GM18505 (cell line): ENCODE results near the gene GPN2.

Experiments used
- ATAC-seq: cut with Tn5 transposase; IDR thresholded peaks from one replicate; pipeline ENCODE4 v1.9.1; 2021; ENCODE audit not compliant: unreplicated experiment
- POLR2A ChIP-seq: IDR thresholded peaks from 4 replicates; pipeline ENCODE4 v1.6.1; 2011; ENCODE audit warnings: borderline replicate concordance; ENCODE audit not compliant: insufficient read depth, insufficient read length; ENCODE audit errors: extremely low read depth

GPN2 gene

GRCh38 chr1:26911399-26912146 is 21.5 kb upstream of the GPN2 start:
- ATAC-seq = no peak
- TF ChIP-seq POLR2A = no peak

- no peak for ATAC-seq
- no peak for TF ChIP-seq POLR2A
Measured at GRCh38 chr1:26910343-26911160, 20.5 kb upstream of the GPN2 start.

GRCh38 chr1:26909951-26910342 is 19.9 kb upstream of the GPN2 start:
- ATAC-seq = no peak
- no peak for TF ChIP-seq POLR2A

GRCh38 chr1:26907071-26907917 is 17.2 kb upstream of the GPN2 start:
- ATAC-seq = no peak
- TF ChIP-seq POLR2A = no peak

- no peak for TF ChIP-seq POLR2A
- ATAC-seq = no peak
Measured at GRCh38 chr1:26900815-26901511, 10.9 kb upstream of the GPN2 start.

GRCh38 chr1:26900001-26900814 is 10.1 kb upstream of the GPN2 start, which contains the start of gene GPATCH3:
TSS of gene GPATCH3 (minus strand) at chr1:26900467. CDS start at chr1:26900442, 25 bp downstream.
- no peak for ATAC-seq
- TF ChIP-seq POLR2A = peak; percentile 96

- ATAC-seq = no peak
- no peak for TF ChIP-seq POLR2A
Measured at GRCh38 chr1:26897351-26897750, 7.3 kb upstream of the GPN2 start.

- no peak for ATAC-seq
- no peak for TF ChIP-seq POLR2A
Measured at GRCh38 chr1:26894263-26894662, 4.2 kb upstream of the GPN2 start.

- TF ChIP-seq POLR2A = no peak
- ATAC-seq = peak; percentile 32
Measured at GRCh38 chr1:26890467-26890796, 349 bp upstream of the GPN2 start.

GRCh38 chr1:26888231-26888630 is 1.9 kb downstream of the GPN2 start:
- no peak for TF ChIP-seq POLR2A
- ATAC-seq = no peak

- no peak for TF ChIP-seq POLR2A
- no peak for ATAC-seq
Measured at GRCh38 chr1:26887125-26887524, 3.0 kb downstream of the GPN2 start.
